ENCODE results near the gene CHN2. TPM values are rescaled to one million over a fixed set of nuclear protein-coding genes. Genes with fewer than 3 reads are reported as not detected.
A peak's percentile ranks its signal among the peaks of the same experiment; 100 is the strongest.

CHN2 gene
- total RNA-seq, 1 experiment from 2014 or later, result 3.5 TPM

DNA sequence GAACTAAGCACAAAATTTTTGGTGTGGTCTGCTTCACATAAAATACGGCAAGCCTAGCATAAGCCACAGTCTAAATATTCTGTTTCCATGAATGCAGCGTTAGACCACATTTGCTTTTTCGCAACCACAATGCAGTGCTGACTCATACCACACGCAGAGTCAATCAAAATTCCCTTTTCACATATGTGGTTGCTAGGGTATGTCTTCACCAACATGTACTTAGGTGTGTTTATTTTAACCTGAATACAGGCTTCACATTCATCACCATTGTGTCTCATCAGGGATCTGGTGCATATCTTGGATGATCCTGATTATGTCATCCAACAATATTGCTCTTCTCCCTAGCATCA is 90.8 kb downstream of the CHN2 start:
- Histone ChIP-seq H3K9me3 (replicated peaks) (no peaks in the 10 kb centered on the region), H3K27ac (peak overlapping the region; percentile 37), H3K4me3 (no peak overlapping the region), H3K36me3 (no peaks in the 10 kb centered on the region), H3K27me3 (no peaks in the 10 kb centered on the region), H3K4me1 (peaks cover 55% of the 10 kb centered on the region)
- DNase-seq, result peak; percentile 75 to 86

DNA sequence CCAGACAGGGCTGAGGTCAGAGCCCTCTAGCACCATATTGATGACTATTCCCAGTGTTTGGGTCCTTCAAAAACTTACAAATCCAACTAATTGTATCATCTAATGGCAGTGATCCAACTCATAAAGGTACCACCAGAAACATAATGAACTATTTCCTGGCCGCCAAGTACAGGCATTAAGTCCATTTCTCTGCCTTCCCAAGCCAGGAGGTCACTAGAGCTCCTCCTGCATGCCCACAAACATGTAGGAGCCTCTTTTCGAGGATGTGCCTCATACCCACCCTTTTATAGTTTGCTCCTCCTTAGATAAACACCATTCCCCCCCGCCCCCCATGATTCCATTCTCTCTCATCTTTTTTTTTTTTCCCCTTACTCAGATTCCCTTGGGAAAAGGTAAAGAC is 91.3 kb downstream of the CHN2 start:
- DNase-seq, result no peak
- Histone ChIP-seq H3K4me1 (peaks cover 55% of the 10 kb centered on the region), H3K27me3 (no peaks in the 10 kb centered on the region), H3K9me3 (replicated peaks) (no peaks in the 10 kb centered on the region), H3K36me3 (no peaks in the 10 kb centered on the region), H3K27ac (peak overlapping the region; percentile 37), H3K4me3 (no peak overlapping the region)

DNA sequence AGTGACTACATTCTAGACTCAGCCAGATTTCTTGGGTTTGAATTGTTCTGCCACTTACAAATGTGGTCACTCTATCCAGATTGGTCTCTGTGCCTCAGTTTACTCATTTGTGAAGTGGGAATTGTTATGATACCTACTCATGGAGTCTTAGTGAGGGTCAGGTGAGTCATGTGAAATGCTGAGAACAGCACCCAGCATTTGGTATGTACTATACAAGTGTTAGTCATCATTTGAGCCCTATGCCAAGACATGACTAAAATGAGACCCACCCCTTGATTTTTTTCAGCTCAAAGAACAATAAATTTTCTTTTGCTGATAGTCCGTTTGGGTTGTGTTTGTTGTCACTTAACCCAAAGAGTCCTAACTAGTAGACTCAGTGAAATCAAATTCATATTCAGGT is 92.8 kb downstream of the CHN2 start:
- no peak overlapping the region for H3K4me3 ChIP-seq
- peaks cover 51% of the 10 kb centered on the region for H3K4me1 ChIP-seq
- H3K9me3 ChIP-seq (replicated peaks), result no peaks in the 10 kb centered on the region
- H3K27me3 ChIP-seq, result no peaks in the 10 kb centered on the region
- DNase-seq, result no peak
- no peaks in the 10 kb centered on the region for H3K36me3 ChIP-seq
- H3K27ac ChIP-seq, result no peak overlapping the region

DNA sequence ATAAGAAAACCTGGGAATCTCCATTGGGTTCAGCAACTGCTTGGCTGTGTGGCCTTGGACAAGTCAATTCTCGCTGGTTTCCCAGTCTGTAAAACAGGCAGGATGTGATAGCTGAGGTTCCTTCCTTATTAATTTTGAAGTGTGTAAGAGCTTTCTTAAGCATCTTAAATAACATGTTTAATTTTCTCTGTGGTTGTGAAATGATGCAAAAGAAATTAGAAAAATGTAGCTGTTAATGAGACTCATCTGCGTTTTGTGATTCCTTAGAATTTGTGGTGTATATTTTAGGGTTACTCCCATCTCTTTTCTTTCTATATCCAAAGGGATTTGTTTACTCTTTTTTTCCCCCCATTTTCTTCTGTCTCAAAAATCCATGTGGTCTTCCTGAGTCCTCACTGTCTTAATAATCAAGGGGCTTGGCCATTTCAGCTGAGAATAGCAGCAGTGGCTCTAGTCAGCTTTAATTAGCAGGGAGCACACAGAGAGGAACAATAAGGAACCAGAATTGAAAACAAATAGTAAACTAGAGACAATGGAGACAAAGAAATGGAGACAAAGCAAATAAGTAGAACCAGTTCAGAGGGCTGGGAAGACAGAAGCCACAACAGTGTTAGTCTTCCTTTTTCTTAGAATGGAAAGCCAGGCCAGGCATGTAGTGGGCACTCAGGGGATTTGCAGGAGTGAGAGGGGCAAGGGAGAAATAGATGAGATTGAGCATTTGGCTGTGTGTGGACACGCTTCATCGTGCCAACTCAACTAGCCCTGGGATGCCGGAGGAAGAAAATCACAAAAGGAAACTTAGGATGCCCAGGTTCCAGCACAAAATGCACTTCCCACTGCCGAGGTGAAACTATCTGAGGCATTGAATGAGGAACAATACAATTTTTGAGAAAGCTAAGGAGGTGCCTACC is 93.9 kb downstream of the CHN2 start:
- Histone ChIP-seq H3K9me3 (replicated peaks) (no peaks in the 10 kb centered on the region), H3K27me3 (no peaks in the 10 kb centered on the region), H3K4me3 (no peak overlapping the region), H3K36me3 (no peaks in the 10 kb centered on the region), H3K4me1 (peaks cover 43% of the 10 kb centered on the region), H3K27ac (peak overlapping the region; percentile 46)
- DNase-seq, result no peak

DNA sequence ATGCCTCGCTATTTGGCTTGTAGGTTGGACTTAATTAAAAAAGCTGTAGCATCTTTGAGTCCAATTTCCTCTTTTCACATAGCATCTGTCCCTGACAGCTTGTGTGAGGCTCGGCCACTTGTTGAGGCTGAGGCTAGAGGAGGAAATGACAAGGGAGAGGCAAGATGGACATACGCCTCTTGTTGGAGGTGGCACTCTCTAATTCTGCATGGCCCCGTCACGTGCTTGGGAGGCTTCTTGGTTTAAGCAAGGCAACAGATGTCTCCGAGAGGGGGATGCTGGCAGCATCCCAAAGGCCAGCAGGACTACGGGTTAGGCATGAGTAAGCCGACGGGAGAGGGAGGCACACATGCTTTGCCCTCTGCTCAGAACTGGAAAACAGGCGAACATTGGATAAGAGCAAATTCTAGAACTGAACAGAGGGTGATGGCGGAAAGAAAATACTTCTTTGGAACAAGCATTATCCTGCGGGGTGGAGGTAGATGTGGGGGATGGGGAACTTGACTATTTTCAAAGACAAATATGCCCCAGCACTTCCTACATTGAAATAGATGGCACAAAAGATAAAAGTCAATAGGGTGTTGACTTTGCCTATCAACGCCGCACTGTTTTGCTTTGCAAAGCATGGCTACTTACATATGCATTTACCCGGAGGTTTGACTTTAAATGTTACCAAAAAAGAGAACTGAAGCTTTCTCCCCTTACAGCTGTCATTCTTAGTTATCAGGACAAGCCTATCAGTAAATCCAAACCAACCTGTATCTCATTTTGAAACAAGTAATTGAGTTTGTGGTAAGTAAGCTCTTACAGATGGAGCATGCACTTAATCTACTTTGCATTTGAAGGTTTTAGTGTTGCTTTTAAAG is 94.8 kb downstream of the CHN2 start:
- H3K27me3 ChIP-seq, result no peaks in the 10 kb centered on the region
- H3K4me3 ChIP-seq, result no peak overlapping the region
- no peaks in the 10 kb centered on the region for H3K9me3 ChIP-seq (replicated peaks)
- H3K4me1 ChIP-seq, result peaks cover 41% of the 10 kb centered on the region
- no peaks in the 10 kb centered on the region for H3K36me3 ChIP-seq
- peak; percentile 98 for DNase-seq
- H3K27ac ChIP-seq, result peak overlapping the region; percentile 46

DNA sequence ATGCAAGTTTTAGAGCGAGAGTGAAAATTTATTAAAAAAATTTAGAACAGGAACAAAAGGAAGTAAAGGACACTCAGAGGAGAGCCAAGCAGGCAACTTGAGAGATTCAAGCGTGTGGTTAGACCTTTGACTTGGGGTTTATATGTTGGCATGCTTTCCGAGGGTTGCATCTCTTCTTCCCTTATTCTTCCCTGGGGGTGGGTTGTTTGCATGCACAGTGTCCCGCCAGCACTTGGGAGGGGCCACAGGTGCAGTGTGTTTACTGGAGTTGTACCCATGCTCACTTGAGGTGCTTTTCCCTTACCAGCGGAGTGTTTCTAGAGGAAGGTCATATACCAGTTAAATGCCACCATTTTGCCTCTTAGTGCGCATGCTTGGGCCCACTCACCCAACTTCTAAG is 96.3 kb downstream of the CHN2 start:
- DNase-seq, result no peak
- no peak overlapping the region for H3K4me3 ChIP-seq
- H3K36me3 ChIP-seq, result no peaks in the 10 kb centered on the region
- H3K9me3 ChIP-seq (replicated peaks), result no peaks in the 10 kb centered on the region
- peaks cover 26% of the 10 kb centered on the region for H3K4me1 ChIP-seq
- H3K27ac ChIP-seq, result no peak overlapping the region
- no peaks in the 10 kb centered on the region for H3K27me3 ChIP-seq

DNA sequence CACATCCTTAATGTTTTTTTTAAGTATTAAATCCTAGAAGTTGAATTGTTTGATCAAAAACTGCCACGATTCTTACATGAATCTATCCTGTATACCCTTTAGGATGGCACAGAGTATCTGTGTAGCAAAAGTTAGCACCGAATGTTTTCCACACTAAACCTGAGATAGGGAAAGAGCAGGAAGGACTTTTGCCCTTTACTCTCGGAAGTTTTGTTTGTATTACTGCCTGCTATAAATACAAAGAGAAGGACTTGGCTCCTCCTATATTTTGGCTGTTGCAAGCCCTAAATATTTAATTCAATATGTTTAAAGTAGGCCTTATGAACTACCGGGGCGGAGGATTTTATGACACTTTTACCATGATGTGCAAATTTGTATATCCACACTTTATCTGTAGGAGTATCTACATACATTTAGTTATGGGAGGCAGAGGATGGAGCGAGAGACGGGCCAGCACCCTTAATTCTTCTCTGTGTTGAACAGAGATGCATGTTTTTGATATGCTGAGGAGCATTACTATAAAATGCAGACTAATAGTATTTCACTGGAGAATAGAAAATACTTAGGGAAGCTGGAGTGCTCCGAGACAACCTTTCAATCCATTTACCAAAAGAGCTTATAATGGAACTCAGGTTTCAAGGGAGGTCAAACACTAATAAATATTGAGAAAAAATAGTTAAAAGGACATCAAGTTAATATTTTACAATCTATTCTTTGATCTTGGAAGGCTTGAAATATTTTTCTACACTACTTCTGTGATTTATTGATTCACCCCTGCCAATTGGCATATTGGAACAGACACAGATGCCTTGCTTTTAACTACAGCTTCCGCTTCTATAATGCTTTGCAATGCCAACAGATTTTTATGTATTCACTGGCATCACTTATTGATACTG is 97.4 kb downstream of the CHN2 start:
- H3K4me1 ChIP-seq, result peaks cover 23% of the 10 kb centered on the region
- H3K4me3 ChIP-seq, result no peak overlapping the region
- no peaks in the 10 kb centered on the region for H3K27me3 ChIP-seq
- no peaks in the 10 kb centered on the region for H3K9me3 ChIP-seq (replicated peaks)
- no peak overlapping the region for H3K27ac ChIP-seq
- H3K36me3 ChIP-seq, result no peaks in the 10 kb centered on the region
- DNase-seq, result no peak

DNA sequence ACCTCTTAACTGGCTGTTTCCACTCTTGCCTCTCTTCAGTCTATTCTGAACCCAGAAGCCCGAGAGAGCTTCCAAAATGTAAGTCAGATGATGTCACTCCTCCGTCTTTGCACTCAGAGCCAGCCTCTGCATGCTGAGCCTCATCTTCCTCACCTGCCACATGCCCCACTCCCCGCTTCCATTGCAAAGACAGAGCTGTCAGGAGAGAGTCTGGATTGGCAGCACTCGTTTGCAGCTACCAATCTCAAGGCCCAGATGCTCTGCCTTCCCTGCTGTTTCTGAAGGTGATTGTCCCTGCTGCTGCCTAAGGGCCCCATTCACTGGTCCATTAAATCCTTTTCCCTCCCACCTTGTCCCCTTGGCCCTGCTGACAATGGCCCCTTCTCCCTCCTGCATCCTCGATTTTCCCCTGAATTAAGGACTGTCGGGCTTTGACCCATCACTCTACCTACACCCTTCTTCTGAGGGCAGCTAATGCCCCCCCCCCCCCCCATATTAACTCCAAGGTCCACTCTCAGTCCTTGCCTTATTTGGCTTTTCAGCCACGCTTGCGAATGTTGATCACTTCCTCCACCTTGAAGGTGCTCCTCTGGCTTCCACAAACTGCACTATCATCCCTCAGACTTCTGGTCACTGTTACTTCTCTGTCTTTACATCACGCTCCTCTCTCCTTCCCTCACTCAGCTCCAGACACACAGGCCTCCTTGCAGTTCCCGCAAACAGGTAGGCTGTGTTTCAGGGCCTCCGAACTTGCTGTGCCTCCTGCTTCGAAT is 98.5 kb downstream of the CHN2 start:
- H3K9me3 ChIP-seq (replicated peaks), result no peaks in the 10 kb centered on the region
- H3K4me3 ChIP-seq, result no peak overlapping the region
- no peaks in the 10 kb centered on the region for H3K36me3 ChIP-seq
- no peak overlapping the region for H3K27ac ChIP-seq
- DNase-seq, result no peak
- peaks cover 23% of the 10 kb centered on the region for H3K4me1 ChIP-seq
- H3K27me3 ChIP-seq, result no peaks in the 10 kb centered on the region

DNA sequence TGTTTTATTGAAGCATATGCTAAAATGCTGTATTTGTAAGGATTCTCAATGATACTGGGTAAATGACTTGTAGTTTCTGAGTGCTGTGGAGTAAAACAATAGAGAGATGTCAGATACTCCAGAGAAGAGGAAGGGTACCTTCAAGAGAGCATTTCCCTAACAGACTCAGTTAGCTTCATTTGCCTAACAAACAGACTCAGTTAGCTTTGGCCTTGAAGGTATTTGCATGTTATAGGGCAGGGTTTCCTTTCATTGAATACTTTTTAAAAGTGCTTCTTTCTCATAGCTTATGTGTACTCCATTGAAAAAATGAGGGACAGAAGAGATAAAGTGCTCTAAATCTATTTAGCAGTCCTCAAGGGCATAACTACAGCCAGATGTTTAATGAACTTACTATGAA is 101.8 kb downstream of the CHN2 start:
- Histone ChIP-seq H3K4me3 (no peak overlapping the region), H3K9me3 (replicated peaks) (0 out of 2 replicates have a peak, but pooled peaks cover 3% of the 10 kb centered on the region), H3K27ac (no peak overlapping the region), H3K36me3 (no peaks in the 10 kb centered on the region), H3K4me1 (peaks cover 6% of the 10 kb centered on the region; the same call in 1 of the 2 replicates), H3K27me3 (no peaks in the 10 kb centered on the region)
- DNase-seq, result no peak

DNA sequence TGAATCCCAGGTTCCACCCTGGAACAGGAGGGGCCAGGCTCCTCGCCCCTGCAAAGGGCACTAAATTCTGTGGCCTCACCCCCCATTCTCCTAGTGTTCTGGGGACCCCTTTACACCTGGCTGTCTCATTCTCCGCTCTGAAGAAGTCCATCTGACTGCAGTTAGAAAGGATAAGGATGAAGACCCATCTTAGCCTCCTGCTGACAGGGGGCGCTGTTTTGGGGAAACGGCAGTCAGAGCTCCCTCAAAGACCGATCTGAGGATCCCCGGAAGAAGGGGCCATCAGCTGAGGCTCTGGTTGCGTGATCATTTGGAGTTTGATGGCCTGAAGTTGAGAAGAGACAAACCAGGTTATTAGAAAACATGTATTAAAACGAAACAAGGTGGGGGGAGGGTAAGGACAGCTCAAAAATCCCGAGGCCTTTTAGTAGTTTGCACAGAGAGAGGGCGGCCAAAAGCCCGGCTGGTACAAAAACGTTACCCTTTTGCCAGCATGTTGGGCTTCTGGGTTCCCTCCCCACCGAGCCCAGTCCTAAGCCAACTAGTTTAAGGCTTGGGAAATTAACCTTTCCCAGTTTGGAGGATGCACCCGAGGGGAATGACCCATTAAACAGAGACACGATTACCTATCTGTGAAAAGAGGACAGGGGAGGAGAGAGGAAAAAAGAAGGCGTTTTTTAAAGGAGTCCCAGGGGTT is 102.8 kb downstream of the CHN2 start:
- Histone ChIP-seq H3K4me1 (peaks cover 6% of the 10 kb centered on the region; the same call in 1 of the 2 replicates), H3K36me3 (no peaks in the 10 kb centered on the region), H3K4me3 (no peak overlapping the region), H3K27me3 (no peaks in the 10 kb centered on the region), H3K9me3 (replicated peaks) (0 out of 2 replicates have a peak, but pooled peaks cover 3% of the 10 kb centered on the region), H3K27ac (no peak overlapping the region)
- peak in 1 of 2 experiments; percentile 18 for DNase-seq

DNA sequence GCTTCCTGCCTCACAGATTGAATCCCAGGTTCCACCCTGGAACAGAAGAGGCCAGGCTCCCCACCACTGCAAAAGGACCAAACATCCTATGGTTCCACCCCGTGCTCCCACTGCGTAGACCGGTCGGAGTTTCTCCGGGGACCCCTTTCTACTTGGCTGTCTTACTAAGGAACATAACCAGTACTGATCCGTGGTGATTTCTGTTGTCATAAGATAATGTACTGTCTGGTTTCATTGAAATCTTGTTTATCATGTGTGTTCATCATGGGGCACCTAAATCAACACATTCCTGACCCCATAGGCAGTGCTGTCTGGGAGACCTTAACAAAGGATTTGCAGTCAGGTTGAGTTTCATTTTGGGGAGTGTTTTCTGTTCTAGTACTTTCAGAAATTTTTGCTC is 104.5 kb downstream of the CHN2 start:
- Histone ChIP-seq H3K4me3 (no peak overlapping the region), H3K36me3 (no peaks in the 10 kb centered on the region), H3K9me3 (replicated peaks) (0 out of 2 replicates have a peak, but pooled peaks cover 3% of the 10 kb centered on the region), H3K4me1 (peaks cover 6% of the 10 kb centered on the region; the same call in 1 of the 2 replicates), H3K27me3 (no peaks in the 10 kb centered on the region), H3K27ac (no peak overlapping the region)
- no peak for DNase-seq

DNA sequence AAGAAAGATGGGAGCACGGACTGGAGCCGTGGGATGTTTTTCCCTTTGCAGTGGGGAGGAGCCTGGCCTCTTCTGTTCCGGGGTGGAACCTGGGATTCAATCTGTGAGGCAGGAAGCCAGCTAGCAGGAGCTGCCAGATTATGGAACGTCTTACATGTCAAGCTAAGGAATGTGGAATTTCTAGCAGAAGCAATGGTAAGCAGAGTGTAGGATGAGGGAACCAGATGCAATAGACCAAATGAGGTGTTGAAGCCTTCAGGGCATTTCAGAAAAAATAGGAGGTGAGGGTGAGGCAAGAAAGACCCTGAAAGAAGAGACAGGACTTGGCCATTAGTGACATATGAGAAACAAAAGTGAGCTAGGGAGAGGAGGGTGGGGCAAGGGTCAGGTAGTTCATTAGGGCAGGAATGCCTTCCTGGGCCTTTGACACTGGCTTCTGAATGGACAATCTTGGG is 105.5 kb downstream of the CHN2 start:
- no peaks in the 10 kb centered on the region for H3K36me3 ChIP-seq
- 0 out of 2 replicates have a peak, but pooled peaks cover 3% of the 10 kb centered on the region for H3K9me3 ChIP-seq (replicated peaks)
- peaks cover 6% of the 10 kb centered on the region; the same call in 1 of the 2 replicates for H3K4me1 ChIP-seq
- no peaks in the 10 kb centered on the region for H3K27me3 ChIP-seq
- H3K27ac ChIP-seq, result no peak overlapping the region
- no peak overlapping the region for H3K4me3 ChIP-seq
- no peak for DNase-seq

DNA sequence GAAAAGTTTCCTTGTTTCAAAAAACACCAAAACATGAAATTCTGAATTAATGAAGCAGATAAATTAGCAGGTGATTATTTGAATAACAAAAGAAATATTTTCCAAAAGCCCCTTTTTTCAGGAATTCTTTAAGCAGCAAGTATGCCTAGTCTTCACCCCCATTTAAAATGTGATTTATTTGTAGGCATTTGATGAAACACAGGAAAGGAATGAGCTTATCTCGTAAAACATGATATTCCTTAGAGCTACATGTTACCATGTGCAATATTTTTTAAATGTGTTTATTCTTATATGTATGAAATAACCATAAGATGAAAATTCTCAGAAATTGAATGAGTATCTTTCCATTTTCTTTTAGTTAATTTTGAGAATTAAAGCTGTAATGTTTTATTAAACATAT is 106.1 kb downstream of the CHN2 start:
- Histone ChIP-seq H3K36me3 (no peaks in the 10 kb centered on the region), H3K4me3 (no peak overlapping the region), H3K27me3 (no peaks in the 10 kb centered on the region), H3K4me1 (peaks cover 6% of the 10 kb centered on the region; the same call in 1 of the 2 replicates), H3K9me3 (replicated peaks) (0 out of 2 replicates have a peak, but pooled peaks cover 3% of the 10 kb centered on the region), H3K27ac (no peak overlapping the region)
- no peak for DNase-seq

Measured in SJCRH30 (cell line).